ENCODE results near the gene PPP1R8.

- TF ChIP-seq, protein P1, sequence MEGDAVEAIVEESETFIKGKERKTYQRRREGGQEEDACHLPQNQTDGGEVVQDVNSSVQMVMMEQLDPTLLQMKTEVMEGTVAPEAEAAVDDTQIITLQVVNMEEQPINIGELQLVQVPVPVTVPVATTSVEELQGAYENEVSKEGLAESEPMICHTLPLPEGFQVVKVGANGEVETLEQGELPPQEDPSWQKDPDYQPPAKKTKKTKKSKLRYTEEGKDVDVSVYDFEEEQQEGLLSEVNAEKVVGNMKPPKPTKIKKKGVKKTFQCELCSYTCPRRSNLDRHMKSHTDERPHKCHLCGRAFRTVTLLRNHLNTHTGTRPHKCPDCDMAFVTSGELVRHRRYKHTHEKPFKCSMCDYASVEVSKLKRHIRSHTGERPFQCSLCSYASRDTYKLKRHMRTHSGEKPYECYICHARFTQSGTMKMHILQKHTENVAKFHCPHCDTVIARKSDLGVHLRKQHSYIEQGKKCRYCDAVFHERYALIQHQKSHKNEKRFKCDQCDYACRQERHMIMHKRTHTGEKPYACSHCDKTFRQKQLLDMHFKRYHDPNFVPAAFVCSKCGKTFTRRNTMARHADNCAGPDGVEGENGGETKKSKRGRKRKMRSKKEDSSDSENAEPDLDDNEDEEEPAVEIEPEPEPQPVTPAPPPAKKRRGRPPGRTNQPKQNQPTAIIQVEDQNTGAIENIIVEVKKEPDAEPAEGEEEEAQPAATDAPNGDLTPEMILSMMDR (IDR thresholded peaks at IDR 0.05): no peak
- no peak for TF ChIP-seq POLR2A (IDR thresholded peaks at IDR 0.05)
Measured at GRCh38 chr1:27879374-27880082, 48.9 kb downstream of the PPP1R8 start.
